22Rv1 (cell line): ENCODE measurements around the gene SYNM.

Source experiments
- CTCF ChIP-seq: fragments of 450-650 bp; IDR thresholded peaks from 2 replicates; pipeline ENCODE4 v1.5.1; 2017; ENCODE audit warnings: mild to moderate bottlenecking
- ZFX ChIP-seq: fragments of 450-650 bp; IDR thresholded peaks from 2 replicates; pipeline ENCODE4 v1.6.1; 2017; ENCODE audit warnings: antibody characterized with exemption, borderline replicate concordance

GRCh38 chr15:99127773-99128172 lies 22.9 kb downstream of the SYNM start:
- no peak for TF ChIP-seq CTCF
- TF ChIP-seq ZFX, result no peak
